HG03469 (cell line): ENCODE results near the gene GAGE13.
"Not testable (repeated sequence)": the region's sequence is repeated elsewhere in the genome, so short reads cannot be mapped to it uniquely, and the experiment has no call there.

Experiments
- ATAC-seq: cut with Tn5 transposase; IDR thresholded peaks from one replicate; pipeline ENCODE4 v1.9.1; 2021; ENCODE audit warnings: mild to moderate bottlenecking, moderate library complexity, moderate number of reproducible peaks; ENCODE audit not compliant: unreplicated experiment

The GAGE13 gene

DNA sequence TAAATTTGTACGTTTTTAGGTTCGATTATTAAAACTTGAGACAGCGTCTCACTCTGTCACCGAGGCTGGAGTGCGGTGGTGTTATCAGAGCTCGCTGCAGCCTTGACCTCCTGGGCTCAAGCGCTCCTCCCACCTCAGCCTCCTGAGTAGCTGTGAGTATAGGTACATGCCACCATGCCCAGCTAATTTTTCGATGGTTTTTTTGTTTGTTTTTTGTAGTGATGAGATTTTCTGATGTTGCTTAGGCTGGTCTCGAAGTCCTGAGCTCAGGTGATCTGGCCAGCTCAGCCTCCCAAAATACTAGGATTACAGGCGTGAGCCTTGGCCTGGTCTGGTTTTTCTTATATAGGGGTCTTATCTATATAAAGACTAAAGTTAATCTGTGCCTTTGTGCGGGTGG, 961 bp upstream of the GAGE13 start:
- not testable (repeated sequence) for ATAC-seq

DNA sequence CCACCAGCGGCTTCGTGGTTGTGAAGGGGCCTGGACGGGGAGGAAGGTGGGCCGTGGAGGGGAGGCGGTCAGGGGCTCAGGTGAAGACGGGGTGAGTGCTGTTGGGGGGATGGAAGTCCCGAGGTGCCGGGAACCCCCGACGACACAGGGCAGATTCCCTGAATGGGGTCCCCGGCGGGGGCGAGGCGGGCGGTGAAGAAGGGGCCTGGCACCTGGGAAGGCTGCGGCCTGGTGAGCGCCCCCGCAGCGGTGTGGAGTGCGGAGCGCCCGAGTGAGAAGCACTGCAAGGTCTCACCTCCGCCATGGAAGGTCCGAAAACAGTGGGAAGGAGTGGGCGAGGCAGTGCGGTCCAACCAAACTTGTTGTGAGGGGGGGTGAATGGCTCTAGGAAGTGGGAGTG, 459 bp downstream of the GAGE13 start:
- ATAC-seq, result not testable (repeated sequence)

DNA sequence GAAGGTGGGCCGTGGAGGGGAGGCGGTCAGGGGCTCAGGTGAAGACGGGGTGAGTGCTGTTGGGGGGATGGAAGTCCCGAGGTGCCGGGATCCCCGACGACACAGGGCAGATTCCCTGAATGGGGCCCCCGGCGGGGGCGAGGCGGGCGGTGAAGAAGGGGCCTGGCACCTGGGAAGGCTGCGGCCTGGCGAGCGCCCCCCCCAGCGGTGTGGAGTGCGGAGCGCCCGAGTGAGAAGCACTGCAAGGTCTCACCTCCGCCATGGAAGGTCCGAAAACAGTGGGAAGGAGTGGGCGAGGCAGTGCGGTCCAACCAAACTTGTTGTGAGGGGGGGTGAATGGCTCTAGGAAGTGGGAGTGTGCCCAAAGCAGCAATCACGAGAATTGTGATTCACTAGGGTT, 10.1 kb downstream of the GAGE13 start:
- not testable (repeated sequence) for ATAC-seq

DNA sequence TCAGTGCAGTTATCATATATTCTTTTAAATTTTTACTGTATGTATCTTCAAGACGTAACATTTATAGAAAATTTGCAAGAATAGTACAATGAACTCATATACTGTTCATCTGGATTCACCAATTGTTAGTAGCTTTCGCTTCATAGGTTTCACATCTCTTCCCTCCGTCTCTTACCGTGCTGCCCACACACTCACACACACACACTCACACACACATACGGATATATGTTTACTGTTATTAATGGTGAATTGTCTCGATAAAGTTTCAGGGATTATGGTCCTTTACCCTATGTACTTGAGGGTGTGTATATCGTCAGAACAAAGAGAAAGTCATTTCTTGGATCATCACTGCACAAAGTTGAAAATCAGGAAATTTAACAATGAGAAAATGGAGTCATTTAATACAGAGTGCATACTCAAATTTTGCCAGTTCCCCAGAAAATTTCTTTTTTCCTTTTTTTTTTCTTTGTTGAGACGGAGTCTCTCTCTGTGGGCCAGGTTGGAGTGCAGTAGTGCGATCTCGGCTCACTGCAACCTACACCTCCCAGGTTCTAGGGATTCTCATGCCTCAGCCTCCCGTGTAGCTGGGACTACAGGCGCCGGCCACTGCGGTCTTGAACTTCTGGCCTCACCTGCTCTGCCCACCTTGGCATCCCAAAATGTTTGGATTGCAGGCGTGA, 13.3 kb downstream of the GAGE13 start:
- ATAC-seq, result not testable (repeated sequence)

DNA sequence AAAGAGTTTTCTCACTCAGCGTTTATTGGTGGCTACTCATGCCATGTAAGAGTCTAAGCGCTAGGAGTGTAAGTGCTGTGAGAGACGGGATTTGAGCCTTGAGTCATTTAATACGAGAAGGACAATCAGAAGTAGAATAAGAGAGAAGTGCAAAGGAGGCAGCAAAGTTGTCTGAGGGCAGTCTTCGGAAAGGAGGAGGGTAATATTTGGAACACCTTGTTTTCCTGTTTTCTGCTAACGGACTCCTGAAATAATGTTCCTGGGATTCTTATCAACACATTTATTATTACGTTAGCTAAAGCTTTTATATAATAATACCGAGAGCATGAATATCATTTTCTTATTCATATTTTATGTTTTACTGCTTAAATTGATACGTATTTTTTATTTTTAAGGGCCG, 14.0 kb downstream of the GAGE13 start:
- ATAC-seq, result not testable (repeated sequence)

DNA sequence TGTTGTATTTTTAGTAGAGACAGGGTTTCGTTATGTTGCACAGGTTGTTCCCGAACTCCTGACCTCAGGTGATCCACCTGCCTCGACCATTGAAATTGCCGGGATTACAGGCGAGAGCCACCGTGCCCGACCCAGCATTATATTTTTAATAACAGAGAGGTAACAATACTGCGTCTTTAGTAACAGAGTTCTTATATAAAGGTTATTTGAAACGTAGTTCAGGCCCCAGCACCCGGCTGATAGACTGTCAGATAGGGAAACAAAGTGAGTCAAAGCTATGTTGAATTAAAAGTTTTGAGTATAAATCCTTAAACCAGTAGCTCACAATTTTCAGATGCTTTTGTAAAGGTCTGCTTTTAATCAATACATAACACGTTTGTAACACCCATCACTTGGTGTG, 14.8 kb downstream of the GAGE13 start:
- not testable (repeated sequence) for ATAC-seq
